Stimulated activated naive CD8-positive, alpha-beta T cell treated with anti-CD3 and anti-CD28 coated beads, Interleukin-15, amount 100 ng/mL, for 72 hours (primary cell): ENCODE measurements around the gene CDC14B.

ENCODE experiments used
- ATAC-seq: fragments of 150-1000 bp; cut with Tn5 transposase; 2 replicates; pipeline ENCODE4 v1.10.0; 2021; ENCODE audit warnings: mild to moderate bottlenecking, moderate library complexity
- DNase-seq, 2 donors: peaks; one replicate each; pipeline ENCODE4 v3.0.0; 2021 to 2022
- H3K27ac Mint-ChIP-seq, 2 donors: one replicate each; pipeline ENCODE4 v1.8.0; 2022; ENCODE audit warnings: mild to moderate bottlenecking in 2 of 2, mixed read lengths in 2 of 2, moderate library complexity in 2 of 2
- H3K27me3 Mint-ChIP-seq: one replicate; pipeline ENCODE4 v1.8.0; 2022; ENCODE audit warnings: mixed read lengths
- H3K4me1 Mint-ChIP-seq: one replicate; pipeline ENCODE4 v1.8.0; 2022; ENCODE audit warnings: mild to moderate bottlenecking, mixed read lengths
- H3K4me3 Mint-ChIP-seq, 2 donors: one replicate each; pipeline ENCODE4 v1.8.0; 2022; ENCODE audit warnings: mild to moderate bottlenecking in 2 of 2, mixed read lengths in 2 of 2, moderate library complexity in 1 of 2
- H3K9me3 Mint-ChIP-seq, 2 donors: one replicate each; pipeline ENCODE4 v1.8.0; 2022; ENCODE audit warnings: mixed read lengths in 2 of 2

The CDC14B gene

DNA sequence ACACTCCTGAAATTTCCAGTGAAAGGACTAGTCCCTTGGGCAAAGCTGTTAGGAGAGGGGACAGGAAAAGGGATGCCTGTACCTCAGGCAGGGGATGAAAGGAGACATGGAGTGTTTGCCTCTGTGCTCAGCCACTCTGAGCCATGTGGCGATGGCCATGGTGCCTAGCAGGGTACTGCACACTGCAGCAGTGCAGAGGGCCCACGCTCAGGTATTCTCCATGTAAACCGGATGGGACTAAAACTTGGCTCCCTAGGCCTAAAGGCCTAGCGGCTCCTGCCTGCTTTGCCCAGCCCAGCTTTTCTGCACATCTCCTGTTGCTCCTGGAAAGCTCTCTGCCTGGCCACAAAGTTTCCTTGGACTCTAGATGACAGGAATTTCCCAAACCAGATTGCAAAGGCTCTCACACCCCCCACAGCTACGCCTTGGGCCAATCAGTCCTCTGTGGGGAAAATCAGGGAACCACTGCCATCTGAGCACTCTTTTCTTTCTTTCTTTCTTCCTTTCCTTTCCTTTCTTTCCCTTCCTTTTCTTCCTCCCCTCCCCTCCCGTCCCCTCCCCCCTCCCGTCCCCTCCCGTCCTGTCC lies 125.3 kb downstream of the CDC14B start:
- Mint-ChIP-seq H3K27me3 (peaks cover 7% of the 10 kb centered on the region), H3K4me3 (no peak overlapping the region), H3K27ac (peak overlapping the region; percentile 27 to 31), H3K4me1 (peaks cover 7% of the 10 kb centered on the region), H3K9me3 (no peaks in the 10 kb centered on the region)
- DNase-seq = no peak
- no peak for ATAC-seq

DNA sequence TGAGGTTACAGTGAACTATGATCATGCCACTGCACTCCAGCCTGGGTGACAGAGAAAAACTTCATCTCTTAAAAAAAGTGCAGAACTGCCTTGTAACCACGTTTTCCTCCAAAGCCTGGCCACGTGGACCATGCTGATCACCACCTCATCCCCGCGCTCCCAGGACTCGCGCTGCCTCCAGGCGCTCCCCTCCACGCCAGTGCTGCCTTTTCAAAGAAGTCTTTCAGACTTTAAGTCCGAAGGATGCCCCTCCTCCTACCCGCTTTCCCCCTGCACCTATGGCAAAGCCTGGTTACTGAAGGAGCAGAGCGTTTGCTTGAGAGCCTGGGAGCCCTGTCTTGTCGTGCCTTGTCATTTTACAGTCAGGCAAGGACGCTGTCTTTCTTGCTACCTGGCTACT lies 125.9 kb downstream of the CDC14B start:
- no peak for DNase-seq
- Mint-ChIP-seq H3K27me3 (peaks cover 2% of the 10 kb centered on the region), H3K4me1 (peaks cover 7% of the 10 kb centered on the region), H3K4me3 (no peak overlapping the region), H3K9me3 (no peaks in the 10 kb centered on the region), H3K27ac (peak overlapping the region; percentile 22 to 27)
- ATAC-seq = no peak

DNA sequence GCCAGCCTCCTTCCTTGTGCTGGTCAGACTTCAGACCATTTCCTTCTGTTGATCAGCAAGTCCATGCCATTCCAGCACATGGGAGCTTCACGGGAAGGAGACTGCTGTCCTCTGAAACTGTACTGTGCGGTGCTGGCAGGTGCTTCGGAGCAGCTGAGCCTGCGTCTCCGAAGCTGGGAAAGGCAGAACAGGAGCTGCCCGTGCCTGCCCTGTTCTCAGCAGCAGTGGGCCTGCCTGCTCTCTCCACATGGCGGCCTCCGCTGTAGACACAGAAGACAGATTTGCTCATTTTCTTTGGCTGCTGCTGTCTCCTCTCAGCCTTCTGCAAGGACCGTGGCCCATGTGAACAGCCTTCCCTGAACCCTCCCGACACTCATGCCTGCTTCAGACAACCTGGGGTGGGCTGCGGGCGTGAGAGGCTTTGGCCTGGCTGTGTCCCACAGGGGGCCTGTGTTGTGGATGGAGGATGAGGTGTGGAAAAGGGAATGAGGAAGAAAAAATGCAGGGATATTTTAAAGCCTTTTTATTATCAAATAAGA lies 126.6 kb downstream of the CDC14B start:
- H3K27ac Mint-ChIP-seq = no peak overlapping the region

DNA sequence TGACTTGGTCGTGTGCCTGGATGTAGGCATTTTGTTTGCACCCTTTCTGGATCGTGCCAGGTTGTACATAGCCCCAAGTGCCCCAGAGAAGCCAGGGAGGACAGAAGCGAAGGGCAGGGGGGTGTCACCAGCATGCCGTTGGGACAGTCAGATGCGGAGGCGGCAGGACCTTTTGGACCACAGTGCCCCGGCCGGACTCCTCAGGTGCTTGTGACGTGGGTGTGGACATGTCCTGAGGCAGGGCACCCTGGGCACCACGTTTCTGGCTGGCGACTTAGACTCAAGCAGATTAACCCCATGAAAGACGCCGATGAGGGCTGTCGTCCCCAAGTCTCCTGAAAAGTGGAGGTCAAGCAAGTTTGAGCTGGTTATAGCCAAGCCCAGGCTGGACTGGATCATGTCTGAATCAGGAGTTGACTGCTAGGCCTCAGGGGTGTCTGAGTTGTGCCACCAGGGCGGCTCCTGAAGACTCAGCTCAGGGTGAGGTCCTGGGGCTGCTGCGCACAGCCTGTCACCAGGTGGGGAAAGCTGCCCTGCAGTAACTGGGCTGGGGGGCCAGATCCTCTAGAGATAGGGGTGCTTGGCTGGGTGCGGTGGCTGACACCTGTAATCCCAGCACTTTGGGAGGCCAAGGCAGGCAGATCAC lies 127.6 kb downstream of the CDC14B start:
- Mint-ChIP-seq H3K4me3 (peak overlapping the region; percentile 39 to 41), H3K4me1 (peaks cover 7% of the 10 kb centered on the region), H3K9me3 (no peaks in the 10 kb centered on the region), H3K27ac (peak overlapping the region; percentile 59 to 92), H3K27me3 (no peaks in the 10 kb centered on the region)
- ATAC-seq (no peak), DNase-seq (no peak)

More for the DNA sequence above, 126.6 kb downstream of the CDC14B start:
- no peaks in the 10 kb centered on the region for H3K9me3 Mint-ChIP-seq
- no peaks in the 10 kb centered on the region for H3K27me3 Mint-ChIP-seq
- no peak overlapping the region for H3K4me3 Mint-ChIP-seq
- peaks cover 7% of the 10 kb centered on the region for H3K4me1 Mint-ChIP-seq
- DNase-seq (no peak), ATAC-seq (no peak)

DNA sequence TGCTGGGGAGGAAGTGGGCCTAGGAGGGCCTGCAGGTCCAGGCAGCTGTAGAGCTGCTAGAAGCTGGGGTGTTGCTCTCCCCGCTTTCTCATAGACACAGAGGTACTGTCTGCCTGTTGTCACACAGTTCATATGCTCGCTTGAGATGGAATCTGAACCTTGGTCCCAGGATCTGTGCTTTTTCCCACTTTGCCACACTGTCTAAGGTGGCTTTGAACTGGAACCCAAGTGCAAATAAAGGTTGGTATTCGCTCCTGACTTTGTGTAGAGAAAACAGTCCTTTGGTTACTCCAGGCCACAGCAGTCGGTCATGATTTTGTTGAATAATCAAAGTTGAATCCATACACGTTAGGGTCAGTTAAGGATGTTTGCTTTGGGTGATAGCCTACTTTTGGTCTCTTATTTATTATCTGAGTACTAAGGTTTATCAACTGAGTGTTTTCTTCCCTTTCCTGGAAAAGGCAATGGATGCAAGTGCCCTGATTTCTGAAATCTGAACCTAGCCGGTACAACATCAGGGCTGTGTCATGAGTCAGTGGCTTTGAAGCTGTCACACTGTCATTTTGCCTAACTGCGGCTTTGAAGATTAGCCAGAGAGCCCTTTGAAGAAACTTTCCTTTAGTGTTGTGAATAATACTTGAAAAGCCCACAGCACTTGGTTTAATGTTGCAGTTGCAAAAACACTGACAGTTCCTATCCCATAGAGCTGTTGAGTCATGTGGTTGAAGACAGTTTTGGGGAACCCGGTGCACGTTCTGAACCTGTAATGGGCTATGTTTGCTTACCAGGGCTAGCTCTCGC lies 128.4 kb downstream of the CDC14B start:
- Mint-ChIP-seq H3K4me3 (peak overlapping the region; percentile 39 to 41), H3K27ac (peak overlapping the region; percentile 59 to 92)
- ATAC-seq = peak; percentile 86

DNA sequence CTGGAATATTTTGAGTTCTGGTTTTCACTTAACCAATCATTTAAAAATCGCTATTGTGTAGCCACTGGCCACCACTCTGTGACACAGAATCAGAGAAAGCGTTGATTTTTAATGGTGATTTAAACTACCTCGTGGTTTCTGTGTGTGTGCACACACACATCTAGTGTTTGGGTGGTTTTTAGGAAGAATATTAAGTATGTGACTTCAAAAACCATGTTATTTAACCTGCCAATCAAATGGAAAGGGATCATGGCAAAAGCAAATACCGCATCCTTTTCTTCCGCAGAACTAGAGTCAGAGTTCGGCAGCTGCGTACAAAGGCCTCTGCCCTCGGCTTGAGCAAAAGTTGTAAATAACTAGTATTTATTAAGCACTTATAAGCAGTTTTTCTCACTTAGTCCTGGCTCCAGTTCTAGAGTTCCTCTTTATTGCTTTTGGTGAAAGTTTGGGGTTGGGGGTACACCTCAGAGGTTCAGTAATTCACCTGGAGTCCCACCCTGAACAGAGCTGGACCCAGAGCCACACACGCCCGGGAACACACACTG lies 129.0 kb downstream of the CDC14B start:
- Mint-ChIP-seq H3K27ac (no peak overlapping the region), H3K27me3 (no peaks in the 10 kb centered on the region), H3K9me3 (no peaks in the 10 kb centered on the region), H3K4me3 (no peak overlapping the region), H3K4me1 (peaks cover 7% of the 10 kb centered on the region)
- DNase-seq (no peak), ATAC-seq (no peak)

More for the DNA sequence above, 128.4 kb downstream of the CDC14B start:
- DNase-seq = no peak
- Mint-ChIP-seq H3K27me3 (no peaks in the 10 kb centered on the region), H3K9me3 (no peaks in the 10 kb centered on the region), H3K4me1 (peaks cover 7% of the 10 kb centered on the region)

DNA sequence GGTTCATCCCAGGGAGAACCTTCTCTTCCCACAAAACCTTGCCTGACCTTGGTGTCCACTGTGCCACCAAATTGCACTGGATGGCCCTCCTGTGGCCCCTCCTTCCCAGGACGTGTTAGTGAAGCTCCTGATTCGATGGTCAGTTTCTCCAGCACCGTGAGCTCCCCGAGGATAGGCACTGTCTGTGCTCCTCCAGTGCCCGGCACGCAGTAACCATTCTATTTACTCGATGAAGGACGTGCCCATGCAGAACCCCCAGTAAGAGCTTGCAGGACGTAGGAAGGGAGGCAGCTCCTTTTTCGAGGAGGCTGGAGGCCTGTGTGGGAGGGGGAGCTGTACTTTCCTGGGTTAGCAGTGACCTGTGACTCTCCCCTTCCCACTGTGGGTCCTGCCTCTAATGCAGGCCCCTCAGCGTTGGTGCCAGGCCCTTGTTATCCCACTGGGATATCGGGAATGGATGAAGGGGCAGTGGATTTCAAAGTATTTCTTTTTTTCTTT lies 130.1 kb downstream of the CDC14B start:
- DNase-seq = no peak
- ATAC-seq = no peak
- no peak overlapping the region for H3K27ac Mint-ChIP-seq
- no peak overlapping the region for H3K4me3 Mint-ChIP-seq
- H3K27me3 Mint-ChIP-seq = no peaks in the 10 kb centered on the region
- peaks cover 7% of the 10 kb centered on the region for H3K4me1 Mint-ChIP-seq
- no peaks in the 10 kb centered on the region for H3K9me3 Mint-ChIP-seq

DNA sequence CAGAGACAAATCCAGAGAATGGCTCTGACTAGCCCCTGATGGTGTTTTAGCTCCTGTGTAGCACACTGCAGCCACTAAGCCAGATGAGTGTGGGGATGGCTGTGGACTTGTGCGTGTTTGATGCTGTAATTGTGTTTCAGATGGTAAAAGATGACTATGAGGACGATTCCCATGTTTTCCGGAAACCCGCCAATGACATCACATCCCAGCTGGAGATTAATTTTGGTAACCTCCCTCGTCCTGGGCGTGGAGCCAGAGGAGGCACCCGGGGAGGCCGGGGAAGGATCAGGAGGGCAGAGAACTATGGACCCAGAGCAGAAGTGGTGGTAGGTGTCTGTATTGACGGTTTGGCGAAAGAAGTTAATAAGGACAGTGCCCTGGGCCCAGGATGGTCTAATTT lies 131.7 kb downstream of the CDC14B start:
- ATAC-seq (no peak), DNase-seq (no peak)
- Mint-ChIP-seq H3K4me1 (peaks cover 7% of the 10 kb centered on the region), H3K27ac (no peak overlapping the region), H3K27me3 (no peaks in the 10 kb centered on the region), H3K4me3 (no peak overlapping the region), H3K9me3 (no peaks in the 10 kb centered on the region)

DNA sequence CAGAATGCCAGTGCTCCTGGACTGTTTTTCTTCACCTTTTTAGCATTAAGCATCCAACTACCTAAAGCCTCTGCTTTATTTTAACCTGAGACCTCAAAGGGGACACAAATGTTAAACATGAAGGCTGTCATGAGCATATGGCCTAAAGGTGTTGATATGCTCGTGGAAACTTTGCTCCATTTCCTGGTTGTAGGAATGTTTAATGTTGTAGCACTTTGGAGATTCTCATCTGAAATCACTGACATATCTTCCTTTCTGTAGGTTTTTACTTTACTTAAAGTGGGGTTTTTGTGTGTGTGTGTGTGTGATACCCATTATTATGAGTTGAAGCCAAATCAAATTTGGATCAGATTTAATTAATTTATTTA lies 132.6 kb downstream of the CDC14B start:
- no peaks in the 10 kb centered on the region for H3K9me3 Mint-ChIP-seq
- peaks cover 7% of the 10 kb centered on the region for H3K4me1 Mint-ChIP-seq
- no peak overlapping the region for H3K27ac Mint-ChIP-seq
- no peak overlapping the region for H3K4me3 Mint-ChIP-seq
- no peaks in the 10 kb centered on the region for H3K27me3 Mint-ChIP-seq
- DNase-seq = no peak
- ATAC-seq = no peak

DNA sequence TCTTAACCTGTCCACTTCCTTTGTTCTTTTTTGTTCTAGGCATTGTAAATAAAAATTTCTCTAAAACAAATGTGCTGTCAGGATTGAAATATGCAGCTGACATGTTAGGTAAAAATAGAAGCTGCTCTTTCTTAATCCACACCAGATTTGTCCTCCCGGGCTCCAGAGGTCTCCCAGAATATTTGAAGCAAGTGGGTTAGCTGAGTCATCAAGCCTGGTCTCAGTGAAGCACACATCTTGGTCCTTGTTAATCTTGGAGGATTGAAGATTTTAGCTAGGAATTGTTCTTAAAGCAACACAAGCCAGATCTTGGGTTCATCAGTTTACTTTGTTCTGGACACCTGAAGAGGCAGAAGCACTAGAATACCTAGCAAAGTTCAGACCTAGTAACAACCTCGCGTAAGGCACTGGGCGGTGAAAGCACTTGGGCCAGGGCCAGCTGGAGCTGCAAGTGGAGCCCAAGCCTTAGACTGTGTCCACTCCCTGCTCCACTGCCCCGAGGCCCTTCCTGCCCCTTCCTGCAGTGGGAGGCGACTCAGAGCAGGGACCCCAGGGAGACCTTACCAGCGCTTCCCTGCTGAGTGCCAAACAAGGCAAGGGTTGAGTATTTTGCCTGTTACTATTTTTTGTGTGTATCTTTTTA lies 133.1 kb downstream of the CDC14B start:
- no peak for ATAC-seq

DNA sequence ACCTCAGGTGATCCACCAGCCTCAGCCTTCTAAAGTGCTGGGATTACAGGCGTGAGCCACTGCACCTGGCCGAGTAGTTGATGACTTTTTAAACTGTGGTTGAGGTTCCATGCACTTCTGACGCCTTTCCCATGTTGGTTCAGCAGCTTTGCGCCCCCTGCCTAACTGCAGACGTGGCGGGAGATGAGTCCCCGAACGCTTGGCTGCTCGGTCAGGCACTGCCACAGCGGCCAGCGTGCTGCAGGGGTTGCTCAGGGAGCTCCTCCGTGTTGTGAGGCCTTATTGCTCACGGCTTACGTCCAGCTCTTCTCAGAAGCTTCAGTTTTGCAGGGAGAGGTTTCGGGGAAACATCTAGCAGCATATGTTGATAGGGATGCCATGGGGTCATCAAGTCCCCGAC lies 134.4 kb downstream of the CDC14B start:
- DNase-seq (no peak), ATAC-seq (no peak)
- H3K27me3 Mint-ChIP-seq = no peaks in the 10 kb centered on the region
- no peaks in the 10 kb centered on the region for H3K9me3 Mint-ChIP-seq
- no peaks in the 10 kb centered on the region for H3K4me1 Mint-ChIP-seq
- peak overlapping the region in 1 of 2 donors; percentile 81 for H3K27ac Mint-ChIP-seq
- no peak overlapping the region for H3K4me3 Mint-ChIP-seq

More for the DNA sequence above, 133.1 kb downstream of the CDC14B start:
- no peak overlapping the region for H3K4me3 Mint-ChIP-seq
- no peaks in the 10 kb centered on the region for H3K27me3 Mint-ChIP-seq
- H3K27ac Mint-ChIP-seq = no peak overlapping the region
- peaks cover 2% of the 10 kb centered on the region for H3K4me1 Mint-ChIP-seq
- no peak for DNase-seq
- H3K9me3 Mint-ChIP-seq = no peaks in the 10 kb centered on the region

DNA sequence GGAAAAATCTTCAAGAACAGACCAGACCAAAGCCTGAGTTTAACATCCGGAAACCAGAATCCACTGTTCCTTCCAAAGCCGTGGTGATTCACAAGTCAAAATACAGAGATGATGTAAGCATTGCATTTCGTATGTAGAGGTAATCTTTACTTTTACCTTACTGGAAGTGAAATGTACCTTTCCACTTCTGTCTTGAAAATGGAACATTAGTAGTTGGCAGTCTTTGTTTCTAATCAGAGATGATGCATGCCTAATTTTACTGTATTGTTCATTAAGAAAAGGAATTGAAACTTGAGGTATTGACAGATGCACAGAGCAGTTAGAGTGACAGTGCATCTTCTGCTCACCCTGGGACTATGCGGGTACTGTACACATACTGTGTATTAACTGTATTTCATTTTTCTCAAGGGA lies 135.1 kb downstream of the CDC14B start:
- Mint-ChIP-seq H3K4me3 (no peak overlapping the region), H3K27ac (peak overlapping the region in 1 of 2 donors; percentile 85), H3K9me3 (no peaks in the 10 kb centered on the region), H3K4me1 (no peaks in the 10 kb centered on the region), H3K27me3 (no peaks in the 10 kb centered on the region)
- ATAC-seq (peak; percentile 87), DNase-seq (no peak)

DNA sequence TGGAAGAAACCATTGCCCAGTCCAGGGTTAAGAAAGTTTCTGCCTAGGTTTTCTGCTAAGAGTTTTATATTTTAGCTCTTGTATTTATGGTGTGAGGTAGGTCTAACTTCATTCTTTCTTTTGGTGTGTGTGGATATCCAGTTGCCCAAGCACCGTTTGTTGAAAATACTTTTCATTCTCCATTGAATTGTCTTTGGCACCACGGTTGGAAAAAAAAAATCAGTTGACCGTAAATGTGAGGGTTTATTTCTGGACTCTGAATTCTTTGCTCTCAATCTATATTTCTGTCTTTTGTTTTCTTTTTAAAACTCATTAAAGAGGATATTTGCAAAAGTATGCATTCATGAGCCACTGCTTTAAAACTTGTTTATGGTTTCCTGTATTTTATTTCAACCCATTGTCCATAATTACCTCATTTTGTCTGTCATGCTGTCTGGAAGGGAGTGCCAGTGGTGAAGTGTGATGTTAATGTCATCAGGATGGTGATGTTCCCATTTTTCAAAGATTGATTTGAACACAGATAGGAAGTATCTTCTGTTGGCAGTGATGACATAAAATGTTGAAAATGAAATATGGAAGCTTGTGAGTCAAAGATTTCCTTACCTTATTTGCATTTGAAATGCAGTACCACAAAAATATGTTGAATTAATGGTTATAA lies 135.8 kb downstream of the CDC14B start:
- H3K27ac Mint-ChIP-seq = no peak overlapping the region
- H3K27me3 Mint-ChIP-seq = no peaks in the 10 kb centered on the region
- peaks cover 3% of the 10 kb centered on the region for H3K4me1 Mint-ChIP-seq
- ATAC-seq = no peak
- H3K9me3 Mint-ChIP-seq = no peaks in the 10 kb centered on the region
- no peak for DNase-seq
- no peak overlapping the region for H3K4me3 Mint-ChIP-seq

DNA sequence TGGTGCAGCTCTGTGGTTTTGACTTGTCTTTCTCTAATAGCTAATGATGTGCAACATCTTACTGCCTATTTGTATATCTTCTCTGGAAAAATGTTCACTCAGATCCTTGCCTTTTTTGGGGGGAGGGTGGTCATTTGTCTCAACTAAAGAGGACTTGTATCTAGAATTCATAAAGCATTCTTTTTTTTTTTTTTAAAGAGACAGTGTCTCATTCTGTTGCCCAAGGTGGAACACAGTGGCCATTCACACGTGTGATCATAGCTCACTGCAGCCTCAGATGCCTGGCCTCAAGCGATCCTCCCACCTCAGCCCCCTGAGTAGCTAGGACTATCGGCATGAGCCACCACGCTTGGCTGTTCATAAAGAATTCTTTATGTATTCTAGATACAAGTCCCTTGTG lies 136.4 kb downstream of the CDC14B start:
- Mint-ChIP-seq H3K27ac (no peak overlapping the region), H3K4me1 (peaks cover 9% of the 10 kb centered on the region), H3K9me3 (no peaks in the 10 kb centered on the region), H3K27me3 (no peaks in the 10 kb centered on the region), H3K4me3 (no peak overlapping the region)
- no peak for DNase-seq
- ATAC-seq = no peak

DNA sequence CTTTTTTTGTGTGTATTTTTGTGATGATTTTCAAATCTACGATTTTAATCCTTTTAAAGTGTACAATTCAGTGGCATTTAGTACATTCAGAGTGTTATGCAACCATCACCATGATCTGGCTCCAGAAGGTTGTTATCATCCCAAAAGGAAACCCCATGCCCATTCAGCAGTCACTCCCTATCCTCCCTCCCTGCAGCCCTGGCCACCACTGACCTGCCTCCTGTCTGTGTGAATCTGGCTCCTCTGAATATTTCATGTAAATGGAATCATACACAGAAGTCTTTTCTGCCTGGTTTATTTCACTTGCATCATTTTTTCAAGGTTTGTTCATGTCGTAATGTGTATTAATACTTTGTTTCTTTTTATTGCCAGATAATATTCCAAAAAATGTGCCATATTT lies 137.2 kb downstream of the CDC14B start:
- no peak overlapping the region for H3K27ac Mint-ChIP-seq
- no peaks in the 10 kb centered on the region for H3K27me3 Mint-ChIP-seq
- no peaks in the 10 kb centered on the region for H3K9me3 Mint-ChIP-seq
- H3K4me3 Mint-ChIP-seq = no peak overlapping the region
- peaks cover 9% of the 10 kb centered on the region for H3K4me1 Mint-ChIP-seq
- no peak for ATAC-seq
- DNase-seq = no peak
